ENCODE results near the gene WWOX. TPM values are rescaled to one million over a fixed set of nuclear protein-coding genes. Genes with fewer than 3 reads are reported as not detected.

The WWOX gene
- total RNA-seq, 1 donor from 2014 or later, result 12.6 TPM

DNA sequence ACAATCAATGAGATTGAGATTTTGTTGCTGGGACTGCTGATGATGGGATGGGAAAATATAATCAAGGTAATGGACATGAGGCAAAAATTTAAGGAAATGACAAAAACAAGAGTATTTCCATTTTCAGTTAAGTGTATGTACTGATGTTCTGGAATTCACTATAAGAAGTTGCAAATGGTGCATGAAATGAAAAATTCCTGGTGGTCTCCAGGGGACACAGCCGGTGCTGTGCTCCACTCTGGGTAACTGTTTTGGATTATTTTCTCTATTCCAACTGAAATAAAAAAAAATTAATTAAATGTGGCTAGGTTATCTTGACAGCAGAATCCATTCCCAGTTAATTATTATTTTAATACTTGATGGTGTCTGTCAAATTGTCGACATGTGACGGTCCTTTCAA is 305.6 kb downstream of the WWOX start:
- Histone ChIP-seq H3K27me3 (ENCODE audit: control insufficient read depth, insufficient read depth, low read length) (no peaks in the 10 kb centered on the region), H3K4me3 (ENCODE audit: low read depth, low read length) (no peak overlapping the region), H3K36me3 (ENCODE audit: control insufficient read depth, insufficient read depth, low read length) (no peaks in the 10 kb centered on the region)
- no peak for FAIRE-seq
- no peak for DNase-seq (ENCODE audit: low read depth)
- TF ChIP-seq, protein P1, sequence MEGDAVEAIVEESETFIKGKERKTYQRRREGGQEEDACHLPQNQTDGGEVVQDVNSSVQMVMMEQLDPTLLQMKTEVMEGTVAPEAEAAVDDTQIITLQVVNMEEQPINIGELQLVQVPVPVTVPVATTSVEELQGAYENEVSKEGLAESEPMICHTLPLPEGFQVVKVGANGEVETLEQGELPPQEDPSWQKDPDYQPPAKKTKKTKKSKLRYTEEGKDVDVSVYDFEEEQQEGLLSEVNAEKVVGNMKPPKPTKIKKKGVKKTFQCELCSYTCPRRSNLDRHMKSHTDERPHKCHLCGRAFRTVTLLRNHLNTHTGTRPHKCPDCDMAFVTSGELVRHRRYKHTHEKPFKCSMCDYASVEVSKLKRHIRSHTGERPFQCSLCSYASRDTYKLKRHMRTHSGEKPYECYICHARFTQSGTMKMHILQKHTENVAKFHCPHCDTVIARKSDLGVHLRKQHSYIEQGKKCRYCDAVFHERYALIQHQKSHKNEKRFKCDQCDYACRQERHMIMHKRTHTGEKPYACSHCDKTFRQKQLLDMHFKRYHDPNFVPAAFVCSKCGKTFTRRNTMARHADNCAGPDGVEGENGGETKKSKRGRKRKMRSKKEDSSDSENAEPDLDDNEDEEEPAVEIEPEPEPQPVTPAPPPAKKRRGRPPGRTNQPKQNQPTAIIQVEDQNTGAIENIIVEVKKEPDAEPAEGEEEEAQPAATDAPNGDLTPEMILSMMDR (IDR thresholded peaks at IDR 0.05; ENCODE audit: insufficient read depth, low read length, severe bottlenecking), result no peak

DNA sequence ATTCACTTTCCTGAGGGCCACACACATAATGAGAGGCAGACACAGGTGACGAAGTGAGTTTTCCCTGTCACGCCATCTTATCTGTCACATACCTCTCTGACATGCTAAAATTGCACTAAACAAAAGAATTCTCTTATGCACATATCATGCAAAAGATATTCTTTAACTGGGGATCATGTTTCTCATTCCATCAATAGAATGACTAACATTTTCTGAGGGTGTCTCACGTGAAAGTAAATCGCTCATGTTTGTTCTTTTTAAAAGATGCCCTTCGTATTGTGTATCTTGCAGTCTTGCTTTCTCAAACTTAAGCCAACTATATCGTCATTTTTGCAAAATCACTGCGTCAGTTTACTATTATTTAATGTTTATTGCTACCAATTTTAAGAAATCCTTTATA is 306.4 kb downstream of the WWOX start:
- Histone ChIP-seq H3K36me3 (ENCODE audit: control insufficient read depth, insufficient read depth, low read length) (no peaks in the 10 kb centered on the region), H3K4me3 (ENCODE audit: low read depth, low read length) (no peak overlapping the region), H3K27me3 (ENCODE audit: control insufficient read depth, insufficient read depth, low read length) (no peaks in the 10 kb centered on the region)
- FAIRE-seq, result no peak
- TF ChIP-seq, protein P1 (IDR thresholded peaks at IDR 0.05; ENCODE audit: insufficient read depth, low read length, severe bottlenecking), result no peak
- no peak for DNase-seq (ENCODE audit: low read depth)

DNA sequence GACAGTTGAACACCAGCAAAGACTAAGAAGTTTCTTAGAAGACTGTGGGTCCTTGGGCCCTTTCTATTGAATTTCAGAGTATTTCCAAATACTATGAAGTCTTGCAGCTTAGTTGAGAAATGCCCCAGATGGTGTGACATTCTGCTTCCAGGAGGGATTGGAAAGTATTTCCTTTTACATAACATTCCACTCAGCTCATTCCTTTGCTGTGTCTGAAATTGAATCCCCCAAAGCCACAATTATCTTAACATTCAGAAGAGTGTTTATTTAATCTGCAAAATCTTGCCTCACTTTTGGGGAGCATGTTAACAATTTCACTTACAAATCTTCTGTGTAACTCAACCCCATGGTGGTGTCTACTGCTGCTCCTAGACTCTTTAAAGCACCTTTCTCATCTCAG is 307.7 kb downstream of the WWOX start:
- TF ChIP-seq, protein P1 (IDR thresholded peaks at IDR 0.05; ENCODE audit: insufficient read depth, low read length, severe bottlenecking), result no peak
- no peak for DNase-seq (ENCODE audit: low read depth)
- Histone ChIP-seq H3K27me3 (ENCODE audit: control insufficient read depth, insufficient read depth, low read length) (no peaks in the 10 kb centered on the region), H3K36me3 (ENCODE audit: control insufficient read depth, insufficient read depth, low read length) (no peaks in the 10 kb centered on the region), H3K4me3 (ENCODE audit: low read depth, low read length) (no peak overlapping the region)
- no peak for FAIRE-seq

DNA sequence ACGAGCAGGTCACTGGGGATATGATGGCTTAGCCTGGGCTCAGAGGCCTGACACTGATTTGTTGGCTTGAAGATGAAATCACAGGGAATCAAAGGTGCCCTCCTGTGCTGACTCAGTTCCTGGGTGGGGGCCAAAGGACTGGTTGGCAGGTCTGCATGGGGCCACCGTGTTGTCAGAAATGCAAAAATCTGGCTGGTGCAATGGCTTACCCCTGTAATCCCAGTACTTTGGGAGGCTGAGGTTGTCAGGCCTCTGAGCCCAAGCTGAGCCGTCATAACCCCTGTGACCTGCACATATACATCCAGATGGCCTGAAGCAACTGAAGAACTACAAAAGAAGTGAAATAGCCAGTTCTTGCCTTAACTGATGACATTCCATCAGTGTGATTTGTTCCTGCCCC is 314.2 kb downstream of the WWOX start:
- Histone ChIP-seq H3K4me3 (ENCODE audit: low read depth, low read length) (no peak overlapping the region), H3K36me3 (ENCODE audit: control insufficient read depth, insufficient read depth, low read length) (no peaks in the 10 kb centered on the region), H3K27me3 (ENCODE audit: control insufficient read depth, insufficient read depth, low read length) (no peaks in the 10 kb centered on the region)
- DNase-seq (ENCODE audit: low read depth) (no peak), FAIRE-seq (no peak)
- TF ChIP-seq, protein P1 (IDR thresholded peaks at IDR 0.05; ENCODE audit: insufficient read depth, low read length, severe bottlenecking), result no peak

DNA sequence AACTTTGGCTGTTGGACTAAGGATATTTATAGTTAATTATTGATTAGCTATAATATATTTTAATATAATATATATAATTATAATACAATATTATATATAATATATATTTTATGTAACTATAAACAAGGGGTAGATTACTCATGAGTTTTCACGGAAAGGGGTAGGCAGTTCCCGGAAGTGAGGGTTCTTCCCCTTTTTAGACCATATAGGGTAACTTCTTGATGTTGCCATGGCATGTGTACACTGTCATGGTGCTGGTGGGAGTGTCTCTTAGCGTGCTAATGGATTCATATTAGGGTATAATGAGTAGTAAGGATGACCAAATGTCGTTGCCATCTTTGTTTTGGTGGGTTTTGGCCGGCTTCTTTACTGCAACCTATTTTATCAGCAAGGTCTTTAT is 315.6 kb downstream of the WWOX start:
- TF ChIP-seq, protein P1 (IDR thresholded peaks at IDR 0.05; ENCODE audit: insufficient read depth, low read length, severe bottlenecking), result no peak
- FAIRE-seq (no peak), DNase-seq (ENCODE audit: low read depth) (no peak)
- H3K27me3 ChIP-seq (ENCODE audit: control insufficient read depth, insufficient read depth, low read length), result no peaks in the 10 kb centered on the region
- no peak overlapping the region for H3K4me3 ChIP-seq (ENCODE audit: low read depth, low read length)
- H3K36me3 ChIP-seq (ENCODE audit: control insufficient read depth, insufficient read depth, low read length), result no peaks in the 10 kb centered on the region

DNA sequence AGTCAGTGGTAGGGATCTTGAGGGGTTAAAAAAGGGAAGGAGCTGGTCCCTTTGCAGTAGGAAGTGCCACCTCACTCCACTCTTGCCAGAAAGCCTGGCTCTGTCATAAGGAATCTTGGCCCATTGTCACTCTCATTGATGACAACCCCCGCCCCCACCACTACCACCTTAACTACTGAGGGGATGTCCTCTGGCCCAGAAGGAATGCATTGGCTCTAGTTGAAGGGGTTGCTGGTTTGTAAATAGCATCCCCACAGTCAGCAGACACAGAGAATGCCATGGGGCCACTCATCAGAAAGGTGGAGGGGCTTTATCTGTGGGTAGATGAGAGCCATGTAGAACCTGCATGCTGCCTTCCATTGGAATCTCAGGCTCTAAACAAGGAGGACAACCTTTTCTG is 316.2 kb downstream of the WWOX start:
- Histone ChIP-seq H3K36me3 (ENCODE audit: control insufficient read depth, insufficient read depth, low read length) (no peaks in the 10 kb centered on the region), H3K4me3 (ENCODE audit: low read depth, low read length) (no peak overlapping the region), H3K27me3 (ENCODE audit: control insufficient read depth, insufficient read depth, low read length) (no peaks in the 10 kb centered on the region)
- TF ChIP-seq, protein P1 (IDR thresholded peaks at IDR 0.05; ENCODE audit: insufficient read depth, low read length, severe bottlenecking), result no peak
- DNase-seq (ENCODE audit: low read depth), result no peak
- FAIRE-seq, result no peak

Data from bronchial epithelial cell (primary cell).